Progenitor cell of endocrine pancreas (in vitro differentiated cells): Measurements from ENCODE around the gene ID2. TPM values are rescaled to one million over a fixed set of nuclear protein-coding genes. Genes with fewer than 3 reads are reported as not detected.
A peak's percentile ranks its signal among the peaks of the same experiment; 100 is the strongest.

ENCODE experiments used
- DNase-seq: peaks from one replicate; pipeline ENCODE4 v3.0.0; 2021; ENCODE audit warnings: low spot score; ENCODE audit not compliant: unreplicated experiment
- H3K27ac Mint-ChIP-seq: 2 replicates; pipeline ENCODE4 v1.8.0; 2021; ENCODE audit warnings: mild to moderate bottlenecking, moderate library complexity, mixed read lengths
- H3K27me3 Mint-ChIP-seq: 2 replicates; pipeline ENCODE4 v1.8.0; 2021; ENCODE audit warnings: mixed read lengths
- H3K36me3 Mint-ChIP-seq: 2 replicates; pipeline ENCODE4 v1.8.0; 2022; ENCODE audit warnings: mixed read lengths; ENCODE audit not compliant: insufficient read depth
- H3K4me1 Mint-ChIP-seq: 2 replicates; pipeline ENCODE4 v1.8.0; 2021; ENCODE audit warnings: low read depth, mixed read lengths
- H3K4me3 Mint-ChIP-seq: 2 replicates; pipeline ENCODE4 v1.8.0; 2021; ENCODE audit warnings: low read depth, mild to moderate bottlenecking, moderate library complexity, mixed read lengths
- H3K9me3 Mint-ChIP-seq: 2 replicates; pipeline ENCODE4 v1.8.0; 2021; ENCODE audit warnings: low read depth, mixed read lengths
- CTCF ChIP-seq: fragments of 200-600 bp; sonication (generic); IDR thresholded peaks from one replicate; pipeline ENCODE4 v1.5.0; 2021; ENCODE audit warnings: antibody characterized with exemption, mild to moderate bottlenecking; ENCODE audit not compliant: unreplicated experiment
- total RNA-seq: library from RNA; stranded (reverse); gene quantifications from 2 replicates; pipeline ENCODE4 v1.2.1, GENCODE V29; 2021

ID2 gene
- total RNA-seq, 1 donor from 2014 or later = 304 TPM

DNA sequence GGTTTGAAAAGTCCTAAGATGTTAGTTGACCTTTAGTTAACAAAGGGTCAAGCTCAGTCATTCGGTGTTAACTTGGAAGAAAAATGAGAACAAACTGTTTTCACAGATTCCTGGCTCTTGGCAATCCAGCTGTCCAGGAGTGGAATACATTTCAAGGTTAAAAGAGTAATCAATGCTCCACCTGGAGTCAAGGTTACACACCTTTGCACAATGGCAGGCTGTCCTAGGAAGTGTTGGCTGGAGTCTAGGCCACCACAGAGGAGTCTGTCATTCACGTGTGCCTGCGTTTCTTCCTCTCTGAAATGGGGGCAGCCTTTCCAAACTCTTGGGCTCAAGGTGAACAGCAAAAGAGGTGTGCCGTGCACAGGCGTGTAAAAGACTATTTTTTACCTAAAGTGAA is 6.3 kb upstream of the ID2 start:
- Mint-ChIP-seq H3K9me3 (peaks cover 11% of the 10 kb centered on the region), H3K36me3 (peaks cover 11% of the 10 kb centered on the region), H3K27me3 (no peaks in the 10 kb centered on the region), H3K27ac (peak overlapping the region; percentile 99), H3K4me3 (peak overlapping the region; percentile 69), H3K4me1 (peaks cover 28% of the 10 kb centered on the region)
- no peak for DNase-seq
- TF ChIP-seq CTCF = no peak

GRCh38 chr2:8676191-8676920 is 5.5 kb upstream of the ID2 start:
- peak overlapping the region; percentile 99 for H3K27ac Mint-ChIP-seq
- no peak for DNase-seq

GRCh38 chr2:8676921-8677645 is 4.8 kb upstream of the ID2 start:
- Mint-ChIP-seq H3K4me3 (peak overlapping the region; percentile 77), H3K36me3 (peaks cover 11% of the 10 kb centered on the region), H3K27me3 (no peaks in the 10 kb centered on the region), H3K9me3 (peaks cover 11% of the 10 kb centered on the region), H3K4me1 (peaks cover 28% of the 10 kb centered on the region), H3K27ac (peak overlapping the region; percentile 99)
- no peak for DNase-seq
- TF ChIP-seq CTCF = no peak

More at GRCh38 chr2:8676191-8676920, 5.5 kb upstream of the ID2 start:
- H3K27me3 Mint-ChIP-seq = no peaks in the 10 kb centered on the region
- peak overlapping the region; percentile 77 for H3K4me3 Mint-ChIP-seq
- no peak for TF ChIP-seq CTCF
- peaks cover 11% of the 10 kb centered on the region for H3K36me3 Mint-ChIP-seq
- peaks cover 11% of the 10 kb centered on the region for H3K9me3 Mint-ChIP-seq
- peaks cover 28% of the 10 kb centered on the region for H3K4me1 Mint-ChIP-seq

DNA sequence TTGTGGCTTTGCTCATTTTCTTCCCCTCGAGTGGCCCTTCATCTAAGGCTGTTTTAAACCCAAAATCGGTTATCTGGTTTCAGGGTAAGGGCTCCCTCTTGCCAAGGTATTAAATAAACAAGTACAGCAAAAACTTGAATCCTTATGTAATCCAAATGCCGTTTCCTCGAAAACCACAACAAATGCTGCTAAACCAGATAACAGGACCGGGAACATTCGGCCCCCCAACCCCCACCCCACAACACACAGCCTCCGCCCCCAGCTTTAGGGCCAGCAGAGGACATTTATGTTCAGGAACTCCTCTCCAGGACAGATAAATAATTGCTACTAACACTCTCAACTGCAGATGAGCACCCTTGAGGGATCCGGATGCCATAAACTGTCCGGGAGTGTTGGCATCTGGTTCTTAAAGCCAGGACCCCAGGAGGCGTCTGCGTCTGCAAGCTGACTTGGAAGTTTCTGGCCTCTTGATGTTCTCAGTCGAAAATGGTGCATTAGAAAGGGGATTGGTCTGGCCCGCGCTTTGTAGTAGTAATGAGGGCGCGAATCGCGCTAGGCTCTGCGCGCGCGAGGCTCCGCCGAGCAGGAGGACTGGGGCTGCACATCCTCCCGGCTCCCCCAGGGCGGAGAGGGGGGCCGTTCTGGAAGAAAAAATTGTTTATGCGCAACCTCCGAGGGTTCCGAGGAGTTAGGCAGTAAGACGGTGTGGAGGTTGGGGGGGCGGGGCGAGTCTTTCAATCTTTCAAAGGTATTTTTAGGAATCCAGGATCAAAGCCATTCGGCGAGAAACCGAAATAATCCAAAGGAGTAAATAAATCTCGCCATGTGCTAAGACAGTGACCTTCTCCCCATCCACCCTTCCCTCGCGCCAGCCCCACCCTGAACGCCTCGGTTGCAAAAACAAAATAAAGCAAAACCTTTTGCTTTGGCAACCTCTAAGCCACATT is 3.9 kb upstream of the ID2 start:
- H3K4me3 Mint-ChIP-seq = peak overlapping the region; percentile 77

More for the DNA sequence above, 3.9 kb upstream of the ID2 start:
- no peak for DNase-seq
- no peaks in the 10 kb centered on the region for H3K27me3 Mint-ChIP-seq
- TF ChIP-seq CTCF = no peak
- peaks cover 18% of the 10 kb centered on the region for H3K36me3 Mint-ChIP-seq
- H3K4me1 Mint-ChIP-seq = peaks cover 28% of the 10 kb centered on the region
- H3K9me3 Mint-ChIP-seq = peaks cover 11% of the 10 kb centered on the region
- H3K27ac Mint-ChIP-seq = peak overlapping the region; percentile 99
